Superior temporal gyrus (tissue), 1 donor: Measurements from ENCODE around the gene TEKT1.
"Not testable (repeated sequence)": the region's sequence is repeated elsewhere in the genome, so short reads cannot be mapped to it uniquely, and the experiment has no call there.

Source experiments
- DNase-seq: peaks from one replicate; pipeline ENCODE4 v3.0.0-alpha.2; 2016; ENCODE audit errors: extremely low spot score

TEKT1 gene

GRCh38 chr17:6831661-6832263, at the start of gene TEKT1:
Gene TEKT1 (minus strand): TSS chr17:6831729. CDS start chr17:6830376, 1,353 bp downstream.
- peak; percentile 69 for DNase-seq

DNA sequence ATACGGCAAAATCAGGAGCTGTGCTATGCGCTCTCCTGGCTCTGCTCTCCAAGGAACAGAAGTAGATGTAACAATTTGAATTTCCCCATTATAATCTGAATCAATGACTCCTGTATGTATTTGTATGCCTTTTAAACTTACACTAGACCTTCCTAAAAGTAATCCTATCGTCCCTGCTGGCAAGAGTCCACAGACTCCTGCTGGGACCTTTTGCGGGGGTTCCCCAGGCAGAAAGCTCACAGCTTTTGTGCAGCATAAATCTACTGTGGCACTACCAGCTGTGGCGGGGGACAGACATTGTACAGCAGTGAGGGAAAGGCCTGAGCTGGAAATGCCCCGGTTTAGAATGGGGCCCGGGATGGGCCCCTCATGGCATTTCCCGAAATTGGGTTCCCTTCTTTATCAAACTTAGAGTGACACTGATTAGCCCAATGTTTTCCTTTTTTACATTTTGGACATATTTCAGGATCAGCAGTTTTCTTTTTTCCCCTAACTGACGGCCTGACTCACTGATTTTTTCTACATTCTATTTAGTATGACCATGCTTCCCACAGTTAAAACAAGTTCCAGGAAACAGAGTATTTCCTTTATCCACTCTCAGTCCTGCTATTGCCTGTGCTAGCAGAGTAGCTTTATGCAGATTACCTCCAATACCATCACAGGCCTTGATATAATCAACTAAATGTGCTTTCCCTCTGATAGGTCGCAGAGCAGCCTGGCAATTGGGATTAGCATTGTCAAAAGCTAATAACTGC, 47.9 kb upstream of the TEKT1 start:
- DNase-seq = not testable (repeated sequence)

DNA sequence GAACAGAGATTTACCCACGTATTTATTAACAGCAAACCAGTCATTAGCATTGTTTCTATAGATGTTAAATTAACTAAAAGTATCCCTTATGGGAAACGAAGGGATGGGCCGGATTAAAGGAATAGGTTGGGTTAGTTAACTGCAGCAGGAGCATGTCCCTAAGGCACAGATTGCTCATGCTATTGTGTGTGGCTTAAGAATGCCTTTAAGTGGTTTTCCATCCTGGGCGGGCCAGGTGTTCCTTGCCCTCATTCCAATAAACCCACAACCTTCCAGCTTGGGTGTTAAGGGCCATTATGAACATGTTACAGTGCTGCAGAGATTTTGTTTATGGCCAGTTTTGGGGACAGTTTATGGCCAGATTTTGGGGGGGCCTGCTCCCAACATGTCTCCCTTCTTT, 43.7 kb upstream of the TEKT1 start:
- not testable (repeated sequence) for DNase-seq

DNA sequence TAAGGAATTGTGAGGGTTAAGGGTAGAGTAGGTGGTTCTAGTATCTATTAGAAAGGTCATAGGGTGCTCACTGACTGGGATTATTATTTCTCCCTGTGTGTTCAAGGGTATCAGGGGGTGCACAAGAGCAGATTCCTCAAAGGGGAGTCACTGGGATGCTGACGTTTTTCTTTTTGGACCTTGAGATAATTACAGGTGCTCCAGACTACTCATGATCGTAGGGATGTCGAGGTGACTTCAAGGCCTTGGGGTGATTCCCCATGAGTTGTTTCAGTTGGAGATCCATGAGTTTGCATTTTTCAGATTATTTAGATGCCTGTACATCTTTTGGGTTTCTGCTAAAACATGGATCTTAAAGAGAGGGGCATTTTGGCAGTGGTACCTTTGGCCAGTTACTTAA, 41.4 kb upstream of the TEKT1 start:
- no peak for DNase-seq

DNA sequence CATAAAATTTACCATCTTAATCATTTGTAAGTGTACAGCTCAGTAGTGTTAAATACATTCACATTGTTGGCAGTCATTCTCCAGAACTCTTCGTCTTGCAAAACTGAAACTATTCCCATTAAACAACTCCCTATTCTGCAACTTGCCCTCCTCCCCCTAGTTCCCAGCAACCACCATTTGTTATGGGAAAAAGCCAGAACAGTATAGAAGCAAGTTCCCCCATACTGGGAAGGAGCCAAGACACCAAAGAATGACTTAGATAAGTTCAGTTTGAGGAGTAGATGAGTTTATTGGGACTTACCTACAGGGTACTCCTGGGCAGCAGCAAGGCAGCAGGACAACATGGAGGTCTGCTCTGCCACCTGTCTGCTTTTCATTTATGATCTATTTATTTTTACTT, 39.3 kb upstream of the TEKT1 start:
- DNase-seq = no peak

- no peak for DNase-seq
Measured at GRCh38 chr17:6868582-6868981, 37.1 kb upstream of the TEKT1 start.

- DNase-seq = no peak
Measured at GRCh38 chr17:6867849-6868248, 36.3 kb upstream of the TEKT1 start.

GRCh38 chr17:6862825-6863224, 31.3 kb upstream of the TEKT1 start:
- DNase-seq = no peak

DNA sequence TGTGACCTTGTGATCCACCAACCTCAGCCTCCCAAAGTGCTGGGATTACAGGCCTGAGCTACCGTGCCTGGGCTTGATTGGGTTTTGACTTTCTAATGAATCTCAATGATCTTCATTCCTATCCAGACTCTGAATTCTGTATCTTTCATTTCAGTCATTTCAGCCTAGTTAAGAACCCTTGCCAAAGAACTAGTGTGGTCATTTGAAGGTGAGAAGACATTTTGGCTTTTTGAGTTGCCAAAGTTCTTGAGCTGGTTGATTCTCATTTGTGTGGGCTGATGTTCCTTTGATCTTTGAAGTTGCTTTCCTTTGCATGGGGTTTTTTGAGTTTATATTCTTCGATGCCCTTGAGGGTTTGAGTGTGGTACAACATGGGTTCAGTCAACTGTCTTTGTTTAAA, 30.6 kb upstream of the TEKT1 start:
- no peak for DNase-seq

DNA sequence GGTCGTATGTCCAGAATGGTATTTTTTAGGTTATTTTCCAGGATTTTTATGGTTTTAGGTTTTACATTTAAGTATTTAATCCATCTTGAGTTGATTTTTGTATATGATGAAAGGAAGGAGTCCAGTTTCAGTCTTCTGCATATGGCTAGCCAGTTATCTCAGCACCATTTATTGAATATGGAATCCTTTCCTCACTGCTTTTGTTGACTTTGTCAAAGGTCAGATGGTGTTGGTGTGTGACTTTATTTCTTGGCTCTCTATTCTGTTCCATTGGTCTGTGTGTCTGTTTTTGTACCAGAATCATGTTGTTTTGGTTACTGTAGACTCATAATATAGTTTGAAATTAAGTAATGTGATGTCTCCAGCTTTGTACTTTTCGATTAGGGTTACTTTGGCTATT, 26.4 kb upstream of the TEKT1 start:
- DNase-seq = no peak

DNA sequence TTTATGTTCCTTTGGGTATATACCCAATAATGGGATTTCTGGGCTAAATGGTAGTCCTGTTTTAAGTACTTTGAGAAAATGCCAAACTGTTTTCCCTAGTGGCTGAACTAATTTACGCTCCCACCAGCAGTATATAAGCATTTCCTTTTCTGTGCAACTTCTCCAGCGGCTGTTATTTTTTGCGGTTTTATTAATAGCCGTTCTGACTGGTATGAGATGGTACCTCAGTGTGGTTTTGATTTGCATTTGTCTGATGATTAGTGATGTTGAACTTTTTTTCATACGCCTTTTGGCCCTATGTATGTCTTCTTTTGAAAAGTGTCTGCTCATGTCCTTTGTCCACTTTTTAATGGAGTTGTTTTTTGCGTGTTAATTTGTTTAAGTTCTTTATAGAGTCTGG, 25.8 kb upstream of the TEKT1 start:
- no peak for DNase-seq

DNA sequence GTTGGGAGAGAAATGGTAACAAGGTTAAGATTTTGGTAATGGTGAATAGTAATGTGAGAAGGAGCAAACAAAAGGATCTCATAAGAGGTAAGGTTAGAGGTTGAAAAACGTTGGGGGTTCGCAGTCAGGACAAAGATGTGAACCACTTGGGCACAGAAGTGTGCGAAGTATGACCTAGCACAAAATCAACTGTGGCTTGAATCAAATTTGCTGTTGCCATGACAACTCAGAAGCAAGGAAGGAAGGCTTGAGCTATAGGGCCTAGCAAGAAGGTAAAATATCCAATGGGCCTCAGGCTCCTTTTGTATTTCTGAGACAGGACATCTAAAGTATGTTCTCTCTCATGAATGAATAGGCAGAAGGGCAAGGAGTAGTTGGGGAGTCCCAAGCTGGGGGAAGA, 24.5 kb upstream of the TEKT1 start:
- DNase-seq = no peak

- no peak for DNase-seq
Measured at GRCh38 chr17:6853764-6854442, 22.4 kb upstream of the TEKT1 start.

DNA sequence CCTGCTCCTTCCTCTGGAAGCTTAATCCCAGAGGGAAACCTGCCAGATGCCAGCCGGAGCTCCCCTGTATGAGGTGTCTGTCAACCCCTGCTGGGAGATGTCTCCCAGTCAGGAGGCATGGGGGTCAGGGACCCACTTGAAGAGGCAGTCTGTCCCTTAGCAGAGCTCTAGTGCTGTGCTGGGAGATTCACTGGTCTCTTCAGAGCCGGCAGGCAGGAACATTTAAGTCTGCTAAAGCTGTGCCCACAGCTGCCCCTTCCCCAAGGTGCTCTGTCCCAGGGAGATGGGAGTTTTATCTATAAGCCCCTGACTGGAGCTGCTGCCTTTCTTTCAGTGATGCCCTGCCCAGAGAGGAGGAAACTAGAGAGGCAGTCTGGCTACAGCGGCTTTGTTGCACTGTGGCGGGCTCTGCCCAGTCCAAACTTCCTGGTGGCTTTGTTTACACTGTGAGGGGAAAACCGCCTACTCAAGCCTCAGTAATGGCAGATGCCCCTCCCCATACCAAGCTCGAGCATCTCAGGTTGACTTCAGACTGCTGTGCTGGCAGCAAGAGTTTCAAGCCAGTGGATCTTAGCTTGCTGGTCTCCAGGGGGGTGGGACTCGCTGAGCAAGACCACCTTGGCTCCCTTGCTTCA, 17.1 kb upstream of the TEKT1 start:
- DNase-seq = not testable (repeated sequence)

- DNase-seq = not testable (repeated sequence)
Measured at GRCh38 chr17:6846138-6846537, 14.6 kb upstream of the TEKT1 start.

DNA sequence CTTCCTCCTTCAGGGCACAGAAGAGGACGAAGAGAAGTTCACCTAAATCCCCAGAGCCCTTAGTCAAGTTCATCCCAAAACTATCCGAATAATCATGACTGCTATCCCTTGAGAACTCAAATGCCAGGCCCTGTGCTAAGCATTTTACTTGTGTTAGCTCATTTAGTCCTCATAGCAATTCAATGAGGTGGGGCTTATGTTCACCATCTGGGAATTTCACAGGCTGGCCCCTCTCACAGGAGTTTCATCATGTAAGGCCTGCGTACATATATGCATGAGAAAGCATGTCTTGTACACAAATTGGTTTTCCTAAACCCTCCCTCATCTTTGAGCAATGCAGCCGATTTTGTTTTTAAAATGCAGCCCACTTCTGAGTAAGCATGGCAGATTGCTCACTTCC, 12.9 kb upstream of the TEKT1 start:
- not testable (repeated sequence) for DNase-seq

- DNase-seq = peak; percentile 87
Measured at GRCh38 chr17:6843241-6843880, 11.8 kb upstream of the TEKT1 start.

GRCh38 chr17:6841769-6842168, 10.2 kb upstream of the TEKT1 start:
- DNase-seq = not testable (repeated sequence)

DNA sequence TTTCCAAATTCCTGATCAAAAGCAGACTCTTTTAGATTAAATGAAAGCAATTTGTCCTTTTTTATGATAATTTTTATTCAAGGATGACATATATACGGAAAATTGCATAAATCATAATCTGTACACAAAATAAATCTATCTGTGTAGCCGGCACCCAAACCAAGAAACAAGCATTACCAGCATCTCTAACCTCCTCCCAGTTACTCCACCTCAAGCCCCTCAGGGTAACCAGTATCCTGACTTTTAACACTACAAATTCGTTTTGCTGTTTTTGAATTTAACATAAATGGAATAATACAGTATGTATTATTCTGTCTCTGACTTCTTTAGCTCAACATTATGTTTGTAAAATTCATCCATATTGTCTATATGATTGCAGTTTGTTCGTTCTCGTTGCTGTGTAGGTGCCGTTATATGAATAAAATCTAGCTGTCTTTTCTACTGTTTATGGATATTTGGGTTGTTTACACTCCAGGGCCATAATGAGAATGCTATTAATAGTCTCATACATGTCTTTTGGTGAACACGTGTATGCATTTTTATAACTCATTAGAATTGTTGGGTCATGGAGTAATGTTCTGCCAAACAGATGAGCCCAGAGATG, 1.0 kb downstream of the TEKT1 start:
- DNase-seq = no peak

- DNase-seq = no peak
Measured at GRCh38 chr17:6823011-6823442, 8.5 kb downstream of the TEKT1 start.

GRCh38 chr17:6818938-6819337, 12.6 kb downstream of the TEKT1 start:
- DNase-seq = no peak
